Measurements from ENCODE around the gene SKAP1.

SKAP1 gene

GRCh38 chr17:48465884-48466283, 35.9 kb upstream of the SKAP1 start:
- TF ChIP-seq SPI1 (IDR thresholded peaks at IDR 0.05; ENCODE audit: borderline replicate concordance, low read depth) (no peak), POLR2AphosphoS5 (IDR thresholded peaks at IDR 0.05; ENCODE audit: low read depth) (no peak), CTCF (IDR thresholded peaks at IDR 0.05; ENCODE audit: insufficient read depth, low read length) (no peak), GABPA (IDR thresholded peaks at IDR 0.05; ENCODE audit: low read depth) (no peak), REST (IDR thresholded peaks at IDR 0.05; ENCODE audit: insufficient replicate concordance, low read depth) (no peak)
- peaks cover 15% of the 10 kb centered on the region for H3K27me3 ChIP-seq (ENCODE audit: insufficient read depth, poor library complexity, severe bottlenecking)
- DNase-seq (ENCODE audit: low read depth in 1 of 2, low spot score in 1 of 2), result no peak
- no peak overlapping the region for H3K4me3 ChIP-seq (replicated peaks; ENCODE audit: insufficient read depth, low read length)
- H3K27ac ChIP-seq (replicated peaks), result no peak overlapping the region

GRCh38 chr17:48463526-48463925, 33.5 kb upstream of the SKAP1 start:
- DNase-seq (ENCODE audit: low read depth in 1 of 2, low spot score in 1 of 2), result no peak

GRCh38 chr17:48462946-48463345, 32.9 kb upstream of the SKAP1 start:
- TF ChIP-seq SPI1 (IDR thresholded peaks at IDR 0.05; ENCODE audit: borderline replicate concordance, low read depth), result no peak
- TF ChIP-seq CTCF (IDR thresholded peaks at IDR 0.05; ENCODE audit: insufficient read depth, low read length), result no peak
- TF ChIP-seq REST (IDR thresholded peaks at IDR 0.05; ENCODE audit: insufficient replicate concordance, low read depth), result no peak
- no peak for TF ChIP-seq GABPA (IDR thresholded peaks at IDR 0.05; ENCODE audit: low read depth)
- peaks cover 3% of the 10 kb centered on the region for H3K27me3 ChIP-seq (ENCODE audit: insufficient read depth, poor library complexity, severe bottlenecking)
- H3K27ac ChIP-seq (replicated peaks), result no peak overlapping the region
- no peak overlapping the region for H3K4me3 ChIP-seq (replicated peaks; ENCODE audit: insufficient read depth, low read length)
- no peak for DNase-seq (ENCODE audit: low read depth in 1 of 2, low spot score in 1 of 2)

More at GRCh38 chr17:48463526-48463925, 33.5 kb upstream of the SKAP1 start:
- Histone ChIP-seq H3K4me3 (replicated peaks; ENCODE audit: insufficient read depth, low read length) (no peak overlapping the region), H3K27ac (replicated peaks) (no peak overlapping the region), H3K27me3 (ENCODE audit: insufficient read depth, poor library complexity, severe bottlenecking) (peaks cover 3% of the 10 kb centered on the region)
- TF ChIP-seq SPI1 (IDR thresholded peaks at IDR 0.05; ENCODE audit: borderline replicate concordance, low read depth) (no peak), REST (IDR thresholded peaks at IDR 0.05; ENCODE audit: insufficient replicate concordance, low read depth) (no peak), POLR2AphosphoS5 (IDR thresholded peaks at IDR 0.05; ENCODE audit: low read depth) (no peak), CTCF (IDR thresholded peaks at IDR 0.05; ENCODE audit: insufficient read depth, low read length) (no peak), GABPA (IDR thresholded peaks at IDR 0.05; ENCODE audit: low read depth) (no peak)

Data from HL-60 (cell line).